Measurements from ENCODE around the gene PML.

DNA sequence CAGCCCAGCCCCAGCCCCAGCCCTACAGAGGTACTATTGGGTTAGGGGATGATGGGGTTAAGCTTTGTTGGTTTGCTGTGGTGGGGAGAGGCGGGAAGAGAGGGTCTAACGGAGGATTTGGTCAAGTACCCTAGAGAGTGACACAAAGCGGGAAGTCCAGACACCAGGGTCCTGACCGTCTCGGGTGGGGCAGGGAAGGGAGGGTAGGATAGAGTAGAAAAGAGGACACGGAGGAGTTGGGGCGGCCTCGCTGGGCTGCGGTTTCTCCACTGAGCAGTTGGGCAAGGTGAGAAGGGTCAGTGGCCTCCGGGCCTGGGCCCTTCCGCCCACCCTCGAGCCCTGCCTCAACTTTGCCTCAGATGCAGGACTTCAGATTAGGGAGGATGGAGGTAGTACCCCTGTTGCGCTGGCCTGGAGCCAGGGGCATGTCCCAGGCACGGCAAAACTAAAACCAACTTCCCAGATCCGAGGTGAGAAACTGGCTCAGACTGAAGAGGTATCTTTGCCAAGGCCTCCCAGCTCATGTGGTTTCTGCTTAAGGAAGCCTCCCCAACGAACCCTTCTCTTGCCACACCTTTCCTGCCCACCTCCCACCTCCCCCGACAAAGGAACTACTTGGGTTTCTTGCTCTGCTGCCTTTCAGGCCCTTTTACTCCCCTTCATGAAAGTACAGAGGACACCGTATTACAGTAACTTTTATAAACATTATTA, 551 bp downstream of the PML start:
- TF ChIP-seq, protein P1, sequence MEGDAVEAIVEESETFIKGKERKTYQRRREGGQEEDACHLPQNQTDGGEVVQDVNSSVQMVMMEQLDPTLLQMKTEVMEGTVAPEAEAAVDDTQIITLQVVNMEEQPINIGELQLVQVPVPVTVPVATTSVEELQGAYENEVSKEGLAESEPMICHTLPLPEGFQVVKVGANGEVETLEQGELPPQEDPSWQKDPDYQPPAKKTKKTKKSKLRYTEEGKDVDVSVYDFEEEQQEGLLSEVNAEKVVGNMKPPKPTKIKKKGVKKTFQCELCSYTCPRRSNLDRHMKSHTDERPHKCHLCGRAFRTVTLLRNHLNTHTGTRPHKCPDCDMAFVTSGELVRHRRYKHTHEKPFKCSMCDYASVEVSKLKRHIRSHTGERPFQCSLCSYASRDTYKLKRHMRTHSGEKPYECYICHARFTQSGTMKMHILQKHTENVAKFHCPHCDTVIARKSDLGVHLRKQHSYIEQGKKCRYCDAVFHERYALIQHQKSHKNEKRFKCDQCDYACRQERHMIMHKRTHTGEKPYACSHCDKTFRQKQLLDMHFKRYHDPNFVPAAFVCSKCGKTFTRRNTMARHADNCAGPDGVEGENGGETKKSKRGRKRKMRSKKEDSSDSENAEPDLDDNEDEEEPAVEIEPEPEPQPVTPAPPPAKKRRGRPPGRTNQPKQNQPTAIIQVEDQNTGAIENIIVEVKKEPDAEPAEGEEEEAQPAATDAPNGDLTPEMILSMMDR (tag by site-specific recombination; IDR thresholded peaks at IDR 0.05) = no peak
- no peak for TF ChIP-seq ZNF341 (tag by site-specific recombination; IDR thresholded peaks at IDR 0.05; ENCODE audit: low read depth)
- TF ChIP-seq REPIN1 (tag by site-specific recombination; IDR thresholded peaks at IDR 0.05; ENCODE audit: low read depth) = no peak
- no peak for TF ChIP-seq YY1 (tag by site-specific recombination; IDR thresholded peaks at IDR 0.05)
- TF ChIP-seq ZNF274 (IDR thresholded peaks at IDR 0.05; ENCODE audit: low read length) = no peak
- TF ChIP-seq ZNF274 (tag by site-specific recombination; IDR thresholded peaks at IDR 0.05; ENCODE audit: borderline replicate concordance) = no peak
- no peak for TF ChIP-seq HOXC10 (CRISPR knock-in tag; IDR thresholded peaks at IDR 0.05)
- TF ChIP-seq, protein P2, sequence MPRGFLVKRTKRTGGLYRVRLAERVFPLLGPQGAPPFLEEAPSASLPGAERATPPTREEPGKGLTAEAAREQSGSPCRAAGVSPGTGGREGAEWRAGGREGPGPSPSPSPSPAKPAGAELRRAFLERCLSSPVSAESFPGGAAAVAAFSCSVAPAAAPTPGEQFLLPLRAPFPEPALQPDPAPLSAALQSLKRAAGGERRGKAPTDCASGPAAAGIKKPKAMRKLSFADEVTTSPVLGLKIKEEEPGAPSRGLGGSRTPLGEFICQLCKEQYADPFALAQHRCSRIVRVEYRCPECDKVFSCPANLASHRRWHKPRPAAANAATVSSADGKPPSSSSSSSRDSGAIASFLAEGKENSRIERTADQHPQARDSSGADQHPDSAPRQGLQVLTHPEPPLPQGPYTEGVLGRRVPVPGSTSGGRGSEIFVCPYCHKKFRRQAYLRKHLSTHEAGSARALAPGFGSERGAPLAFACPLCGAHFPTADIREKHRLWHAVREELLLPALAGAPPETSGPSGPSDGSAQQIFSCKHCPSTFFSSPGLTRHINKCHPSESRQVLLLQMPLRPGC (tag by site-specific recombination; IDR thresholded peaks at IDR 0.05) = no peak
- TF ChIP-seq, protein P3, sequence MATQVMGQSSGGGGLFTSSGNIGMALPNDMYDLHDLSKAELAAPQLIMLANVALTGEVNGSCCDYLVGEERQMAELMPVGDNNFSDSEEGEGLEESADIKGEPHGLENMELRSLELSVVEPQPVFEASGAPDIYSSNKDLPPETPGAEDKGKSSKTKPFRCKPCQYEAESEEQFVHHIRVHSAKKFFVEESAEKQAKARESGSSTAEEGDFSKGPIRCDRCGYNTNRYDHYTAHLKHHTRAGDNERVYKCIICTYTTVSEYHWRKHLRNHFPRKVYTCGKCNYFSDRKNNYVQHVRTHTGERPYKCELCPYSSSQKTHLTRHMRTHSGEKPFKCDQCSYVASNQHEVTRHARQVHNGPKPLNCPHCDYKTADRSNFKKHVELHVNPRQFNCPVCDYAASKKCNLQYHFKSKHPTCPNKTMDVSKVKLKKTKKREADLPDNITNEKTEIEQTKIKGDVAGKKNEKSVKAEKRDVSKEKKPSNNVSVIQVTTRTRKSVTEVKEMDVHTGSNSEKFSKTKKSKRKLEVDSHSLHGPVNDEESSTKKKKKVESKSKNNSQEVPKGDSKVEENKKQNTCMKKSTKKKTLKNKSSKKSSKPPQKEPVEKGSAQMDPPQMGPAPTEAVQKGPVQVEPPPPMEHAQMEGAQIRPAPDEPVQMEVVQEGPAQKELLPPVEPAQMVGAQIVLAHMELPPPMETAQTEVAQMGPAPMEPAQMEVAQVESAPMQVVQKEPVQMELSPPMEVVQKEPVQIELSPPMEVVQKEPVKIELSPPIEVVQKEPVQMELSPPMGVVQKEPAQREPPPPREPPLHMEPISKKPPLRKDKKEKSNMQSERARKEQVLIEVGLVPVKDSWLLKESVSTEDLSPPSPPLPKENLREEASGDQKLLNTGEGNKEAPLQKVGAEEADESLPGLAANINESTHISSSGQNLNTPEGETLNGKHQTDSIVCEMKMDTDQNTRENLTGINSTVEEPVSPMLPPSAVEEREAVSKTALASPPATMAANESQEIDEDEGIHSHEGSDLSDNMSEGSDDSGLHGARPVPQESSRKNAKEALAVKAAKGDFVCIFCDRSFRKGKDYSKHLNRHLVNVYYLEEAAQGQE (tag by site-specific recombination; IDR thresholded peaks at IDR 0.05) = peak; percentile 62
- no peak for TF ChIP-seq ZNF24 (tag by site-specific recombination; IDR thresholded peaks at IDR 0.05)
- TF ChIP-seq, protein P4, sequence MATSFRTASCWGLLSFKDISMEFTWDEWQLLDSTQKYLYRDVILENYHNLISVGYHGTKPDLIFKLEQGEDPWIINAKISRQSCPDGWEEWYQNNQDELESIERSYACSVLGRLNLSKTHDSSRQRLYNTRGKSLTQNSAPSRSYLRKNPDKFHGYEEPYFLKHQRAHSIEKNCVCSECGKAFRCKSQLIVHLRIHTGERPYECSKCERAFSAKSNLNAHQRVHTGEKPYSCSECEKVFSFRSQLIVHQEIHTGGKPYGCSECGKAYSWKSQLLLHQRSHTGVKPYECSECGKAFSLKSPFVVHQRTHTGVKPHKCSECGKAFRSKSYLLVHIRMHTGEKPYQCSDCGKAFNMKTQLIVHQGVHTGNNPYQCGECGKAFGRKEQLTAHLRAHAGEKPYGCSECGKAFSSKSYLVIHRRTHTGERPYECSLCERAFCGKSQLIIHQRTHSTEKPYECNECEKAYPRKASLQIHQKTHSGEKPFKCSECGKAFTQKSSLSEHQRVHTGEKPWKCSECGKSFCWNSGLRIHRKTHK (tag by site-specific recombination; IDR thresholded peaks at IDR 0.05) = no peak
- no peak for TF ChIP-seq ZNF707 (tag by site-specific recombination; IDR thresholded peaks at IDR 0.05)
